ENCODE data around the gene TEKT5.

Gene TEKT5

GRCh38 chr16:10688726-10689125, 6.0 kb downstream of the TEKT5 start:
- TF ChIP-seq, protein P1, sequence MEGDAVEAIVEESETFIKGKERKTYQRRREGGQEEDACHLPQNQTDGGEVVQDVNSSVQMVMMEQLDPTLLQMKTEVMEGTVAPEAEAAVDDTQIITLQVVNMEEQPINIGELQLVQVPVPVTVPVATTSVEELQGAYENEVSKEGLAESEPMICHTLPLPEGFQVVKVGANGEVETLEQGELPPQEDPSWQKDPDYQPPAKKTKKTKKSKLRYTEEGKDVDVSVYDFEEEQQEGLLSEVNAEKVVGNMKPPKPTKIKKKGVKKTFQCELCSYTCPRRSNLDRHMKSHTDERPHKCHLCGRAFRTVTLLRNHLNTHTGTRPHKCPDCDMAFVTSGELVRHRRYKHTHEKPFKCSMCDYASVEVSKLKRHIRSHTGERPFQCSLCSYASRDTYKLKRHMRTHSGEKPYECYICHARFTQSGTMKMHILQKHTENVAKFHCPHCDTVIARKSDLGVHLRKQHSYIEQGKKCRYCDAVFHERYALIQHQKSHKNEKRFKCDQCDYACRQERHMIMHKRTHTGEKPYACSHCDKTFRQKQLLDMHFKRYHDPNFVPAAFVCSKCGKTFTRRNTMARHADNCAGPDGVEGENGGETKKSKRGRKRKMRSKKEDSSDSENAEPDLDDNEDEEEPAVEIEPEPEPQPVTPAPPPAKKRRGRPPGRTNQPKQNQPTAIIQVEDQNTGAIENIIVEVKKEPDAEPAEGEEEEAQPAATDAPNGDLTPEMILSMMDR (IDR thresholded peaks at IDR 0.05; ENCODE audit: low read depth, low read length) = no peak
- TF ChIP-seq EZH2phosphoT487 (IDR thresholded peaks at IDR 0.05; ENCODE audit: low read depth) = no peak
- H3K4me1 ChIP-seq (ENCODE audit: low read length) = no peaks in the 10 kb centered on the region
- no peaks in the 10 kb centered on the region for H3K9me3 ChIP-seq (ENCODE audit: insufficient read depth, low read length)
- no peak overlapping the region for H3K4me2 ChIP-seq (ENCODE audit: low read length)
- no peak overlapping the region for H2AFZ ChIP-seq (ENCODE audit: low read depth, low read length)
- no peak overlapping the region for H3K9ac ChIP-seq (ENCODE audit: low read length)
- H3K27ac ChIP-seq (ENCODE audit: low read length) = no peak overlapping the region
- H3K36me3 ChIP-seq (replicated peaks; ENCODE audit: low read depth, low read length) = no peaks in the 10 kb centered on the region
- H4K20me1 ChIP-seq (ENCODE audit: insufficient read depth, low read length) = no peaks in the 10 kb centered on the region
- 0 out of 2 replicates have a peak, but pooled peaks cover 4% of the 10 kb centered on the region for H3K27me3 ChIP-seq (ENCODE audit: low read depth, low read length)
- H3K79me2 ChIP-seq (ENCODE audit: low read length) = no peaks in the 10 kb centered on the region
- no peak overlapping the region for H3K4me3 ChIP-seq (ENCODE audit: low read length)

DNA sequence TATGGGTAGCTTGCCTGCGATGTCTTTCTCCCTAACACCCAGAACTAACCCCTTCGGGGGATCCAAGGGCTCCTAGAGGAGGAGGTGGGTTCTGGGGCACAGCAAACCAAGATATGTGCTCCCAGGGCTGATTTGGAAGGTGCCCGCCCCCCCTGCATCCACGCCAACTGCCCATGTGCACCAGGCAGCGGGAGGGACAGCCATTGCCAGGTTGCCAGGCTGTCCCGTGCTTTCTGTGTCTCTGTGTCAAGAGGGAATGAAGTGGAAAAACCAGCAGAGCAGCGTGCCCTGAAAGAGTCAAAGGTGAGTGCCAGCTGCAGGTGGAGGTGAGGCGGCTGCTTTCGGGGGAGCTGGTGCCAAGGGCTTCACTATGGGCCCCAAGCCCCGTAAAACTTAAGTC, 6.4 kb downstream of the TEKT5 start:
- Histone ChIP-seq H3K27ac (ENCODE audit: low read length) (no peak overlapping the region), H2AFZ (ENCODE audit: low read depth, low read length) (no peak overlapping the region), H3K9me3 (ENCODE audit: insufficient read depth, low read length) (no peaks in the 10 kb centered on the region), H3K4me1 (ENCODE audit: low read length) (no peaks in the 10 kb centered on the region), H3K4me3 (ENCODE audit: low read length) (no peak overlapping the region), H3K36me3 (replicated peaks; ENCODE audit: low read depth, low read length) (no peaks in the 10 kb centered on the region), H3K9ac (ENCODE audit: low read length) (no peak overlapping the region), H3K79me2 (ENCODE audit: low read length) (no peaks in the 10 kb centered on the region), H4K20me1 (ENCODE audit: insufficient read depth, low read length) (no peaks in the 10 kb centered on the region), H3K4me2 (ENCODE audit: low read length) (no peak overlapping the region), H3K27me3 (ENCODE audit: low read depth, low read length) (0 out of 2 replicates have a peak, but pooled peaks cover 4% of the 10 kb centered on the region)
- TF ChIP-seq EZH2phosphoT487 (IDR thresholded peaks at IDR 0.05; ENCODE audit: low read depth) = no peak
- TF ChIP-seq, protein P1 (IDR thresholded peaks at IDR 0.05; ENCODE audit: low read depth, low read length) = no peak

DNA sequence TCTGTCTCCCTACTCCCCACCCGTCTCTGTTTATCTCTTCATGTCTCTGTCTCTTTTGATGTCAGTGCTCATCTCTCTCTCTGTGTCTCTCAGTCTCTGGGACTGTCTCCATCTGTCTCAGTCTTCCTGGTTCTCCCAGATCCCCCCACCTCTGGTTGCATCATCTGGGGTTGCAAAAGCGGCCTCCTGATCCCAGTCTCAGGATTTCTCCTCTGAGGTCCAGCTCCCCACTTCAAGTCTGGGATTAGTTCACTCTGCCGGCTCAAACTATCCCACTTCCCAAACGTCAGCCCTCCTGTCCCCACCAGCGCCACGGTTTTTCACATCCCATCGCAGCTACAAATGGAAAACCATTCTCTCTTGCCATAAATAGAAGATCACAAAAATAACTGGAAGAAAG, 9.0 kb downstream of the TEKT5 start:
- Histone ChIP-seq H3K9me3 (ENCODE audit: insufficient read depth, low read length) (no peaks in the 10 kb centered on the region), H3K4me3 (ENCODE audit: low read length) (no peak overlapping the region), H3K9ac (ENCODE audit: low read length) (no peak overlapping the region), H3K4me1 (ENCODE audit: low read length) (no peaks in the 10 kb centered on the region), H3K4me2 (ENCODE audit: low read length) (no peak overlapping the region), H3K27ac (ENCODE audit: low read length) (no peak overlapping the region), H3K79me2 (ENCODE audit: low read length) (no peaks in the 10 kb centered on the region), H3K36me3 (replicated peaks; ENCODE audit: low read depth, low read length) (no peaks in the 10 kb centered on the region), H4K20me1 (ENCODE audit: insufficient read depth, low read length) (no peaks in the 10 kb centered on the region), H3K27me3 (ENCODE audit: low read depth, low read length) (no peaks in the 10 kb centered on the region), H2AFZ (ENCODE audit: low read depth, low read length) (no peak overlapping the region)
- TF ChIP-seq EZH2phosphoT487 (IDR thresholded peaks at IDR 0.05; ENCODE audit: low read depth) = no peak
- TF ChIP-seq, protein P1 (IDR thresholded peaks at IDR 0.05; ENCODE audit: low read depth, low read length) = no peak

DNA sequence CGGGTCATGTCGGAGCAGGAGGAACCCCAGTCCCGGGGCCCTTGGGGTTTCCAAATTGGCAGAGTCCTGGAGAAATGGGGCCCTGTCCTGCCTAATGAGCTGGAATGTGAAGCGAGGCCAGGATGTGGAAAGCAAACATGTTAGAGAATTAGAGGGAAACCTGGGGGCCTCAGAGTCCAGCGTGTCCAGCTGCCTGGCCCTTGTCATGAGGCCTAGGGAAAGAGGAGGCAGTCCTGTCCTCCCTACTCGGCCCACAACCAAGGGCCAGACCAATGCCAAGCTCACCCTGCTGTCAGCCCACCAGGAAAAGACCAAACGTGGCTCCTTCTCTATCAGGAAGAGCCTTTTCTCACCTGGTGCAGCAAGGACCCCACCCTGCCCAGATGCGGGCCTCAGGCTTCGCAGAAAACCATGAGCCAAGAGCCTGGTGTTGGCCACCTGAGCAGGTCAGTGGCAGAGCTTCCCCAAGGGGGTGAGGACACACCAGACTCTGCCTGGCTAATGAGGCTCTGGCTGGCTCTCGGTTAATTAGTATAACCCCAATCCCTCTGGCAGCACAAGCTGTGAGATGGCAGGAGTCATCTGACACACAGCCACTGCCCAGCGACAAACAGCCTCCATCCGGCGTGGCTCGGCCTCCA, 10.1 kb downstream of the TEKT5 start:
- H4K20me1 ChIP-seq (ENCODE audit: insufficient read depth, low read length) = no peaks in the 10 kb centered on the region
- no peaks in the 10 kb centered on the region for H3K4me1 ChIP-seq (ENCODE audit: low read length)
- no peak overlapping the region for H3K4me3 ChIP-seq (ENCODE audit: low read length)
- no peaks in the 10 kb centered on the region for H3K36me3 ChIP-seq (replicated peaks; ENCODE audit: low read depth, low read length)
- peak overlapping the region; percentile 6; the same call in 1 of the 2 replicates for H2AFZ ChIP-seq (ENCODE audit: low read depth, low read length)
- TF ChIP-seq EZH2phosphoT487 (IDR thresholded peaks at IDR 0.05; ENCODE audit: low read depth) = no peak
- TF ChIP-seq, protein P1 (IDR thresholded peaks at IDR 0.05; ENCODE audit: low read depth, low read length) = no peak
- H3K27me3 ChIP-seq (ENCODE audit: low read depth, low read length) = no peaks in the 10 kb centered on the region
- H3K79me2 ChIP-seq (ENCODE audit: low read length) = no peaks in the 10 kb centered on the region
- no peak overlapping the region for H3K27ac ChIP-seq (ENCODE audit: low read length)
- H3K9me3 ChIP-seq (ENCODE audit: insufficient read depth, low read length) = no peaks in the 10 kb centered on the region
- no peak overlapping the region for H3K9ac ChIP-seq (ENCODE audit: low read length)
- H3K4me2 ChIP-seq (ENCODE audit: low read length) = no peak overlapping the region
